ENCODE results near the gene RFWD3. TPM values are rescaled to one million over a fixed set of nuclear protein-coding genes. Genes with fewer than 3 reads are reported as not detected.

The RFWD3 gene
- total and polyA plus RNA-seq, 2 of the 13 experiments (the other 11 are each of a cell fraction or from before 2014, with no cell fraction given), result 23.4 to 62.6 TPM

DNA sequence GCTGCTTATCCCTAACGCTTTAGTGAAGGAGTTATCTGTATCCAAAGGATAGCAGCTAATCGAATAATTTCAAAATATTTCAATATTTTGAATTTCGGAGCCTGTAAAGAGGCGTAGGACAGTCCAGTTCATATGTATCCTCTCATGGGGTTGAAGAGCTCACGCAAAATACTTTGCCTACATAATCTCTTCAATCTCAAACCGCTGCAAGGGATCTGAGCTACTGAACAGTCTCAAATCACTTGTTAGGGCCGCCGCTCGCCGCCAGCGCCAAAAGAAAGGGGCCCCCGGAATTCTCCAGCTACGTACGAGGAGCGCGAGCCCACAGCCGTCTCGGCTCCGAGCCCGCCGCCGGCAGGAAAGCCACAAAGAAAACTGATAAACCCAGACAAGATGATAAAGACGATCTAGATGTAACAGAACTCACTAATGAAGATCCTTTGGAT, 601 bp upstream of the RFWD3 start (continued):
- TF ChIP-seq, protein P1, sequence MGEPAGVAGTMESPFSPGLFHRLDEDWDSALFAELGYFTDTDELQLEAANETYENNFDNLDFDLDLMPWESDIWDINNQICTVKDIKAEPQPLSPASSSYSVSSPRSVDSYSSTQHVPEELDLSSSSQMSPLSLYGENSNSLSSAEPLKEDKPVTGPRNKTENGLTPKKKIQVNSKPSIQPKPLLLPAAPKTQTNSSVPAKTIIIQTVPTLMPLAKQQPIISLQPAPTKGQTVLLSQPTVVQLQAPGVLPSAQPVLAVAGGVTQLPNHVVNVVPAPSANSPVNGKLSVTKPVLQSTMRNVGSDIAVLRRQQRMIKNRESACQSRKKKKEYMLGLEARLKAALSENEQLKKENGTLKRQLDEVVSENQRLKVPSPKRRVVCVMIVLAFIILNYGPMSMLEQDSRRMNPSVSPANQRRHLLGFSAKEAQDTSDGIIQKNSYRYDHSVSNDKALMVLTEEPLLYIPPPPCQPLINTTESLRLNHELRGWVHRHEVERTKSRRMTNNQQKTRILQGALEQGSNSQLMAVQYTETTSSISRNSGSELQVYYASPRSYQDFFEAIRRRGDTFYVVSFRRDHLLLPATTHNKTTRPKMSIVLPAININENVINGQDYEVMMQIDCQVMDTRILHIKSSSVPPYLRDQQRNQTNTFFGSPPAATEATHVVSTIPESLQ (CRISPR knock-in tag; conservative IDR thresholded peaks at IDR 0.05), result no peak
- TF ChIP-seq AHR (CRISPR knock-in tag; IDR thresholded peaks at IDR 0.05), result no peak
- TF ChIP-seq ZNF331 (CRISPR knock-in tag; IDR thresholded peaks at IDR 0.05), result 0 out of 2 replicates have a peak, but pooled peaks have one; percentile 24
- TF ChIP-seq, protein P2, sequence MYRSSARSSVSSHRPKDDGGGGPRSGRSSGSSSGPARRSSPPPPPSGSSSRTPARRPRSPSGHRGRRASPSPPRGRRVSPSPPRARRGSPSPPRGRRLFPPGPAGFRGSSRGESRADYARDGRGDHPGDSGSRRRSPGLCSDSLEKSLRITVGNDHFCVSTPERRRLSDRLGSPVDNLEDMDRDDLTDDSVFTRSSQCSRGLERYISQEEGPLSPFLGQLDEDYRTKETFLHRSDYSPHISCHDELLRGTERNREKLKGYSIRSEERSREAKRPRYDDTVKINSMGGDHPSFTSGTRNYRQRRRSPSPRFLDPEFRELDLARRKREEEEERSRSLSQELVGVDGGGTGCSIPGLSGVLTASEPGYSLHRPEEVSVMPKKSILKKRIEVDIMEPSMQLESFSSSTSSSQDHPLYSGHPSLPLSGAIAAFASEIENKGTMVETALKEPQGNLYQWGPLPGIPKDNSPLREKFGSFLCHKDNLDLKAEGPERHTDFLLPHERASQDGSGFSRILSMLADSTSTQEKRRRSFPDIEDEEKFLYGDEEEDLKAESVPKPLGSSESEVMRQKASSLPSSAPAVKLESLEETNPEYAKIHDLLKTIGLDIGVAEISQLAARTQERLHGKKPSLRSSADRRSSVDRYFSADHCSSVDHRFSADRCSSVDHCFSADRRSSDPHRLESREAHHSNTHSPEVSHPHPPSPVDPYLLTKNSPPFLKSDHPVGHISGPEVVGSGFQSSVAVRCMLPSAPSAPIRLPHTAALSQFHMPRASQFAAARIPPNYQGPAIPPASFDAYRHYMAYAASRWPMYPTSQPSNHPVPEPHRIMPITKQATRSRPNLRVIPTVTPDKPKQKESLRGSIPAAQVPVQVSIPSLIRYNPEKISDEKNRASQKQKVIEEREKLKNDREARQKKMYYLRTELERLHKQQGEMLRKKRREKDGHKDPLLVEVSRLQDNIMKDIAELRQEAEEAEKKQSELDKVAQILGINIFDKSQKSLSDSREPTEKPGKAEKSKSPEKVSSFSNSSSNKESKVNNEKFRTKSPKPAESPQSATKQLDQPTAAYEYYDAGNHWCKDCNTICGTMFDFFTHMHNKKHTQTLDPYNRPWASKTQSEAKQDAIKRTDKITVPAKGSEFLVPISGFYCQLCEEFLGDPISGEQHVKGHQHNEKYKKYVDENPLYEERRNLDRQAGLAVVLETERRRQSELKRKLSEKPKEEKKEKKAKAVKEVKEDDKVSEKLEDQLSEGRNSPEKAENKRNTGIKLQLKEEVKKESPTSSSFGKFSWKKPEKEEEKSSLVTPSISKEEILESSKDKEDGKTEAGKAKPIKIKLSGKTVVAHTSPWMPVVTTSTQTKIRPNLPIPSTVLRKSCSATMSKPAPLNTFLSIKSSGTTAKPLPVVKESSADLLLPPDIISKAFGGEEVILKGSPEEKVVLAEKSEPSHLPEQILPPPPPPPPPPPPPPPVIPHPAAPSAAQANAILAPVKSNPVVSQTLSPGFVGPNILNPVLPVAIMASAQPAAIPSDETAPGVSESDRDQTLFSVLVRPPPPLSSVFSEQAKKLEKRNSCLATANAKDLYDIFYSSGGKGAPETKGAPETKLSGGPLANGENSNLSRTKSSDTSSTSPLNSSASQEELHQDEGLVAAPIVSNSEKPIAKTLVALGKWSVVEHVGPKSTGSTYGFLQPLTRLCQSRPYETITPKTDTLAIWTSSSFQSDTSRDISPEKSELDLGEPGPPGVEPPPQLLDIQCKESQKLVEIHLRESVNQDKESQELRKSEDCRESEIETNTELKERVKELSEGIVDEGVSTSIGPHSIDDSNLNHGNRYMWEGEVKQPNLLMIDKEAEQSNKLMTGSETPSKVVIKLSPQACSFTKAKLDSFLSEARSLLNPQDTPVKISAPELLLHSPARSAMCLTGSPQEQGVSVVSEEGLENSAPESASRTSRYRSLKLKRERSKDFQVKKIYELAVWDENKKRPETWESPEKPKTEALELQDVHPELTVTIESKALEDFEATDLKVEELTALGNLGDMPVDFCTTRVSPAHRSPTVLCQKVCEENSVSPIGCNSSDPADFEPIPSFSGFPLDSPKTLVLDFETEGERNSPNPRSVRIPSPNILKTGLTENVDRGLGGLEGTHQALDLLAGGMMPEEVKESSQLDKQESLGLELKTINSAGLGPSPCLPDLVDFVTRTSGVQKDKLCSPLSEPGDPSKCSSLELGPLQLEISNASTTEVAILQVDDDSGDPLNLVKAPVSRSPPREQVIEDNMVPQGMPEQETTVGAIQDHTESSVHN (CRISPR knock-in tag; IDR thresholded peaks at IDR 0.05), result no peak
- no peak for TF ChIP-seq HCFC1 (IDR thresholded peaks at IDR 0.05; ENCODE audit: low read depth, low read length)
- TF ChIP-seq, protein P3, sequence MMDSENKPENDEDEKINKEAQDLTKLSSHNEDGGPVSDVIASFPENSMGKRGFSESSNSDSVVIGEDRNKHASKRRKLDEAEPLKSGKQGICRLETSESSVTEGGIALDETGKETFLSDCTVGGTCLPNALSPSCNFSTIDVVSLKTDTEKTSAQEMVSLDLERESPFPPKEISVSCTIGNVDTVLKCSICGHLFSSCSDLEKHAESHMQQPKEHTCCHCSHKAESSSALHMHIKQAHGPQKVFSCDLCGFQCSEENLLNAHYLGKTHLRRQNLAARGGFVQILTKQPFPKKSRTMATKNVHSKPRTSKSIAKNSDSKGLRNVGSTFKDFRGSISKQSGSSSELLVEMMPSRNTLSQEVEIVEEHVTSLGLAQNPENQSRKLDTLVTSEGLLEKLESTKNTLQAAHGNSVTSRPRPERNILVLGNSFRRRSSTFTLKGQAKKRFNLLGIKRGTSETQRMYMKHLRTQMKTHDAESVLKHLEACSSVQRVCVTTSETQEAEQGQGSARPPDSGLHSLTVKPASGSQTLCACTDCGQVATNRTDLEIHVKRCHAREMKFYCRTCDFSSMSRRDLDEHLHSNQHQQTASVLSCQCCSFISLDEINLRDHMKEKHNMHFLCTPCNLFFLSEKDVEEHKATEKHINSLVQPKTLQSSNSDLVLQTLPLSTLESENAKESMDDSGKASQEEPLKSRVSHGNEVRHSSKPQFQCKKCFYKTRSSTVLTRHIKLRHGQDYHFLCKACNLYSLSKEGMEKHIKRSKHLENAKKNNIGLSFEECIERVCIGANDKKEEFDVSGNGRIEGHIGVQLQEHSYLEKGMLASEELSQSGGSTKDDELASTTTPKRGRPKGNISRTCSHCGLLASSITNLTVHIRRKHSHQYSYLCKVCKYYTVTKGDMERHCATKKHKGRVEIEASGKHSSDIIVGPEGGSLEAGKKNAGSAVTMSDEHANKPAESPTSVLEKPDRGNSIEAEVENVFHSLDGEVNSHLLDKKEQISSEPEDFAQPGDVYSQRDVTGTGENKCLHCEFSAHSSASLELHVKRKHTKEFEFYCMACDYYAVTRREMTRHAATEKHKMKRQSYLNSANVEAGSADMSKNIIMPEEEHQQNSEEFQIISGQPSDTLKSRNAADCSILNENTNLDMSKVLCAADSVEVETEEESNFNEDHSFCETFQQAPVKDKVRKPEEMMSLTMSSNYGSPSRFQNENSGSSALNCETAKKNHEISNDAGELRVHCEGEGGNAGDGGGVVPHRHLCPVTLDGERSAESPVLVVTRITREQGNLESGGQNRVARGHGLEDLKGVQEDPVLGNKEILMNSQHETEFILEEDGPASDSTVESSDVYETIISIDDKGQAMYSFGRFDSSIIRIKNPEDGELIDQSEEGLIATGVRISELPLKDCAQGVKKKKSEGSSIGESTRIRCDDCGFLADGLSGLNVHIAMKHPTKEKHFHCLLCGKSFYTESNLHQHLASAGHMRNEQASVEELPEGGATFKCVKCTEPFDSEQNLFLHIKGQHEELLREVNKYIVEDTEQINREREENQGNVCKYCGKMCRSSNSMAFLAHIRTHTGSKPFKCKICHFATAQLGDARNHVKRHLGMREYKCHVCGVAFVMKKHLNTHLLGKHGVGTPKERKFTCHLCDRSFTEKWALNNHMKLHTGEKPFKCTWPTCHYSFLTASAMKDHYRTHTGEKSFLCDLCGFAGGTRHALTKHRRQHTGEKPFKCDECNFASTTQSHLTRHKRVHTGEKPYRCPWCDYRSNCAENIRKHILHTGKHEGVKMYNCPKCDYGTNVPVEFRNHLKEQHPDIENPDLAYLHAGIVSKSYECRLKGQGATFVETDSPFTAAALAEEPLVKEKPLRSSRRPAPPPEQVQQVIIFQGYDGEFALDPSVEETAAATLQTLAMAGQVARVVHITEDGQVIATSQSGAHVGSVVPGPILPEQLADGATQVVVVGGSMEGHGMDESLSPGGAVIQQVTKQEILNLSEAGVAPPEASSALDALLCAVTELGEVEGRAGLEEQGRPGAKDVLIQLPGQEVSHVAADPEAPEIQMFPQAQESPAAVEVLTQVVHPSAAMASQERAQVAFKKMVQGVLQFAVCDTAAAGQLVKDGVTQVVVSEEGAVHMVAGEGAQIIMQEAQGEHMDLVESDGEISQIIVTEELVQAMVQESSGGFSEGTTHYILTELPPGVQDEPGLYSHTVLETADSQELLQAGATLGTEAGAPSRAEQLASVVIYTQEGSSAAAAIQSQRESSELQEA (CRISPR knock-in tag; IDR thresholded peaks at IDR 0.05; ENCODE audit: not compliant biosample characterization), result no peak
- TF ChIP-seq ARHGAP35 (CRISPR knock-in tag; IDR thresholded peaks at IDR 0.05; ENCODE audit: borderline replicate concordance), result no peak
- TF ChIP-seq MTF2 (CRISPR knock-in tag; IDR thresholded peaks at IDR 0.05; ENCODE audit: borderline replicate concordance), result 0 out of 2 replicates have a peak, but pooled peaks have one; percentile 33
- TF ChIP-seq, protein P4, sequence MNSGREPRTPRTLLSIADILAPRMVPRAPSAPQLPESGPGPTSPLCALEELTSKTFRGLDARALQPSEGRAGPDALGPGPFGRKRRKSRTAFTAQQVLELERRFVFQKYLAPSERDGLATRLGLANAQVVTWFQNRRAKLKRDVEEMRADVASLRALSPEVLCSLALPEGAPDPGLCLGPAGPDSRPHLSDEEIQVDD (CRISPR knock-in tag; IDR thresholded peaks at IDR 0.05; ENCODE audit: borderline replicate concordance), result no peak
- TF ChIP-seq CAMTA2 (CRISPR knock-in tag; IDR thresholded peaks at IDR 0.05; ENCODE audit: borderline replicate concordance), result no peak

All from HepG2 (cell line).